ENCODE results near the gene PHETA1. TPM values are rescaled to one million over a fixed set of nuclear protein-coding genes. Genes with fewer than 3 reads are reported as not detected.
A peak's percentile ranks its signal among the peaks of the same experiment; 100 is the strongest.
"Not testable (repeated sequence)": the region's sequence is repeated elsewhere in the genome, so short reads cannot be mapped to it uniquely, and the experiment has no call there.

PHETA1 gene
- total RNA-seq, 4 donors from 2014 or later, result 6.3 to 16.0 (median 8.2) TPM

GRCh38 chr12:111379942-111380554 lies 11.2 kb upstream of the PHETA1 start:
- no peak for TF ChIP-seq EP300 (IDR thresholded peaks at IDR 0.05)
- no peak for TF ChIP-seq POLR2AphosphoS5 (IDR thresholded peaks at IDR 0.05)
- TF ChIP-seq POLR2A (IDR thresholded peaks at IDR 0.05), result no peak
- no peak for TF ChIP-seq CTCF (IDR thresholded peaks at IDR 0.05)
- WGBS, 2 donors (ENCODE audit: low coverage in 1 of 2), result 85 to 91% methylated on average over 3 to 5 of the region's 6 CpGs
- H3K9me3 ChIP-seq, result no peaks in the 10 kb centered on the region
- ATAC-seq, result no peak
- no peak overlapping the region for H3K4me3 ChIP-seq
- no peaks in the 10 kb centered on the region for H3K4me1 ChIP-seq
- H3K36me3 ChIP-seq, result no peaks in the 10 kb centered on the region
- no peak overlapping the region for H3K27ac ChIP-seq
- H3K27me3 ChIP-seq, result peaks cover 5% of the 10 kb centered on the region

GRCh38 chr12:111377440-111377839 lies 8.5 kb upstream of the PHETA1 start:
- 84 to 90% methylated on average over 2 to 3 of the region's 3 CpGs for WGBS, 2 donors (ENCODE audit: low coverage in 1 of 2)
- ATAC-seq, result no peak
- Histone ChIP-seq H3K4me3 (no peak overlapping the region), H3K4me1 (no peaks in the 10 kb centered on the region), H3K36me3 (no peaks in the 10 kb centered on the region), H3K27me3 (peaks cover 5% of the 10 kb centered on the region), H3K27ac (no peak overlapping the region), H3K9me3 (no peaks in the 10 kb centered on the region)
- TF ChIP-seq POLR2AphosphoS5 (IDR thresholded peaks at IDR 0.05) (no peak), POLR2A (IDR thresholded peaks at IDR 0.05) (no peak), CTCF (IDR thresholded peaks at IDR 0.05) (no peak), EP300 (IDR thresholded peaks at IDR 0.05) (no peak)

- not testable (repeated sequence) for H3K27ac ChIP-seq
Observed at GRCh38 chr12:111373231-111373630, 4.3 kb upstream of the PHETA1 start.

GRCh38 chr12:111369496-111370220 lies 763 bp upstream of the PHETA1 start:
- 31 to 38% methylated on average over 11 to 13 of the region's 13 CpGs for WGBS, 2 donors (ENCODE audit: low coverage in 1 of 2)
- peaks cover 0 to 31% (median 11%) of the 10 kb centered on the region in 3 donors for H3K4me1 ChIP-seq

More at GRCh38 chr12:111373231-111373630, 4.3 kb upstream of the PHETA1 start:
- not testable (repeated sequence) for H3K4me3 ChIP-seq, H3K9me3 ChIP-seq, H3K27me3 ChIP-seq, ATAC-seq, H3K36me3 ChIP-seq
- WGBS, 2 donors (ENCODE audit: low coverage in 1 of 2), result 100% methylated on average over 1 of the region's 1 CpG
- peaks cover 0 to 16% (median 0%) of the 10 kb centered on the region in 3 donors for H3K4me1 ChIP-seq

More at GRCh38 chr12:111369496-111370220, 763 bp upstream of the PHETA1 start:
- H3K9me3 ChIP-seq, result no peaks in the 10 kb centered on the region
- H3K27ac ChIP-seq, result peak overlapping the region in 3 of 4 donors; percentile 22 to 82 (median 76)
- peaks cover 0 to 17% of the 10 kb centered on the region in 2 donors for H3K36me3 ChIP-seq
- no peaks in the 10 kb centered on the region for H3K27me3 ChIP-seq
- peak overlapping the region; percentile 61 to 94 for H3K4me3 ChIP-seq
- TF ChIP-seq CTCF (IDR thresholded peaks at IDR 0.05) (no peak), POLR2A (IDR thresholded peaks at IDR 0.05) (no peak), EP300 (IDR thresholded peaks at IDR 0.05) (no peak), POLR2AphosphoS5 (IDR thresholded peaks at IDR 0.05) (no peak)
- no peak for ATAC-seq
